GM21576 (cell line): ENCODE data around the gene ENAH.

Experiments used
- ATAC-seq: cut with Tn5 transposase; IDR thresholded peaks from one replicate; pipeline ENCODE4 v1.9.1; 2021; ENCODE audit warnings: mild to moderate bottlenecking, moderate library complexity; ENCODE audit not compliant: unreplicated experiment

The ENAH gene

DNA sequence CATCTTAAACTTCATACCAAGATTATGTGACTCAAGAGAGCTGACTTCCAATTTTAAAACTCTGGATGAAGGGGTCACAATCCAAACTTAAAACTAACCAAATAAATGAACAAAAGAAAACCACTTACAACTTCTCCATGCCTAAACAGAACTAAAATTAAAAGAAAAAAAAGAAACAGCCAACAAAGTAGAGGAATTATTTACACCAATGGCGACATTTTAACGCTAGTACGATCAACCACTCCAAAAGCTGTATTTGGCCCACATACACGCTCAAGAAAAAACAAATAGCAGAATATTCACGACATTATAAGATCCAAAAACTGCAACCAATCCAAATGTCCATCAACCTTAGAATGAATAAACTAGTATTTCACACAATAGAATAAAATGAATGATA, 42.4 kb downstream of the ENAH start:
- no peak for ATAC-seq

DNA sequence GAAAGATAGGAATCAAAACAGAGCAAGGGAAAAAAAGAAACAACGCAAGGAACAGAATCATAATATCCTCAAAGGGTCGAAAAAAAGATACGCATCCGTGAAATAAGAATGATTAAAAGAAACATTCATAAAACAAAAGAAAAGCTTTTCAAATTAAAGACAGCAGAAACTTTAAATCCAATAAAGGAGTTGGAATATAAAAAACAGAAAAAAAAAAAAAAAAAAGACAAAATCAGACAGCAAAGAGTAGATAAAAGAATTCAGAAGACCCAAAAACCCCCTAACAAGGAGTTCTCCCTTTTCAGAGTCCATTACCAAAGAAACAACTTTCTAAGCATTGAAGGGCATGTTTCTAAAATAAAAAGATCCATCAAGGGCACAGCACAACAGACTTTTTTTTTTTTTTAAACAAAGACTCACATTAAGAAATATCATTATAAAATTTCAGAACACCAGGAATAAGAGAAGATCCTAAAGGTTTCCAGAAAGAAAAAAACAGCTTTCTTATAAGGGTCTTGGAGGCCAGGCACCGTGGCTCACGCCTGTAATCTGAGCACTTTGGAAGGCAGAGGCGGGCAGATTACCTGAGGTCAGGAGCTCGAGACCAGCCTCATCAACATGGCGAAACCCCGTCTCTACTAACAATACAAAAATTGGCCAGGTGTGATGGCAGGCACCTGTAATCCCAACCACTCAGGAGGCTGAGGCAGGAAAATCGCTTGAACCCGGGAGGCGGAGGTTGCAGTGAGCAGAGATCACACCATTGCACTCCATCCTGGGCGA, 44.7 kb downstream of the ENAH start:
- no peak for ATAC-seq

DNA sequence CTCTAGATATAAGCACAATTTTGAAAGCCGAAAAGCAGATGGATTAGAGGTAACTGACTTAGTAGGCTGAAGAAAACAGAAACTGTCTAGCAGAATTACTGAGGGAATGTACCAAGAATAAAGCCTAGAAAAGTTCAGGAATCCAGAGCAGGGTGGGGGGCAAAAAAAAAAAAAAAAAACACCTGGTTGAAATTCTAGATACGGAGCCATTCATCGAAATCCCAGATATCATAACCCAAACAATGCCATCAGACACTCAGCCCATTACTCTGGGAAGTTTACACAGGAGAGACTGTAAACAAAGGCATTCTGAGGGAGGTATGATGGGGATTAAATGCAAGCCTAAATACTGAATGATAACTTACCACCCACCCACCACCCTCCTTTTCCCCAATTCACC, 45.6 kb downstream of the ENAH start:
- ATAC-seq = no peak

DNA sequence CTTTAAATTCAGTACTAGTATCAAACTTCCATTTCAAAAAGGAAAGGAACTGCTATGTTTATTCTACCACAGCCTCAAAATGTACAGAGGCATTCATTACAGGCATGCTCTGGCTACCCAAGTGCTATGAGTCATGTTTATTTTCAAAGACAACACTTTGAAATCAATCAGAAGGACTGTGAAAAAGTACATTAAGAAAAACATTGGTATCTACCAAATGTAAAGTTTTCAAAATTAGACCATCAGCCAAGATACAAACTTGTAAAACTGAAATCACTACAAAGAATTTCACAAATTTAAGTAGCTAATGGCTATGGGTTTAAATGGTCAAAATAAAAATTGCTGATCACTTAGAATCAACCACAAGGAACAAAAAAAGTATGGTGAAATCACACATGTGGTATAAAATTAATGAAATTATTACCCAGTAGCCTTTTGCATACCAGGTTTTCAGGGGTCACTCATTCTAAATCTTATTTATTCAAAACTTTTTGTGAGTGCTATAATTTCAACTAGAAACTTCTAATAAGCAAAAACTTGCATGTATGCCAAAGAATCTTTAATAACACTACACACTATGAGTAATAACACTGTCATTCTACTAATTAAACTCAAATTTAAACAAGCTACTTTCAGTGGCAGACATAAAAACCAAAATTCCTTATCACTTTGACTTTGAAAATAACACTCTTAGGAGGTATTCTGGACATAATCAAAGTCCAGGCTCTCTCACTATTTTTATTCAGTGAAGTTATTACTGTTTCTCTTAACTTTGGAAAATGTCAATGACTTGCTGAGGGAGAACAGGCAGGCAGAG, 49.2 kb downstream of the ENAH start:
- no peak for ATAC-seq

DNA sequence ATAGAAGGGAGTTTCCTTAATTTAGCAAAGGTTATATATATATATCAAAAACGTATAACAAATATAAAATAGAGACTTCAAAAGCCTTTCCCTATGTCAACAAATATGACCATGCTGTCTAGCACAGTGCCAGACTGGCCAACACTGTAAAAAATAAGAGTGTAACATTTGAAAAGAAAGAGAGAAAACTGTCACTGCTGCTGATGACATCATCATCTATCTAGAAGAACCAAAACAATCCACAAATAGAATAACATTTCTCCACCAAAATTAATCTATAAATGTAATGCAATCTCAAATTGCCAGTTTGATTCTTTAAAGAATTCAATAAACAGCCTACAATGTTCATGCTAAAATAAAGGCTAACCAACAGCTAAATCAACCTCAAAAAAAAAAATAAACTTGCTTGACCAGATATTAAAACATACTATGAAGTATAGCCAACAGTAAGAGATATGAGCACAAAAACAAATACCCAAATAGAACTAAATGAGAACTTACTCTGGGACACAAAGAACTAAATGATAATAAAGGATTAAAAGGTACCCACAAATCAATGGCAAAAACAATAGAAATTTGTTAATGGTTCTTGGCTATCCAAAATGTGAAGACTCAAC, 50.2 kb downstream of the ENAH start:
- ATAC-seq = no peak

DNA sequence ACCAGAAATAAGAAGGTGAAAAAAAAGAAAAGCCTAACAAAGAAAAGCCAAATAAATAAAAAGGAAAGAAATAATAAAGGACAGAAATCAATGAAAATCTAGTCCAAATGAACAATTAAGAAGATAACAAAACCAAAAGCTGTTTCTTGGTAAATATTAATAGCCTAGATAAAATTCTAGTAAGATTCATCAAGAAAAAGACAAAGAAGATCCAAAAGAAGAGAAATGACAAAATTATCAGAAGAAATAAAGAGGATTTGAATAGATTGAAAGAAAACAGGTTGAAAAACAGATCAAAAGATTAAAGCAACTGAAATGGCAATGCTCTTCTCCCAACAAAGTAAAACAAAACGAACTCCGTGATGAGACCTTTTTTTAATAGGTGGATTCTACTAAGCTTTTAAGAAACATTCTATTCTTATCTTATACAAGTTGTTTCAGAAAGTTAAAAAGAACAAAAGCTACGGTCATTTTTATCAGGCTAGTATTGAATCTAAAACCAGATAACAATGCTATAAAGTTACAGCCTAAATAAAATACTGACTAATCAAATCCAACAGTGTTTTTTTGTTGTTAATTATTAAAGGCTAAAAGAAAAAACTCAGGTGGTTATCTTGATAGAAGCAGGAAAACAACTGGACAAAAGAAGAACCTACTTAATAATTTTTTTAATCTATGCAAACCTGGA, 50.9 kb downstream of the ENAH start:
- no peak for ATAC-seq

DNA sequence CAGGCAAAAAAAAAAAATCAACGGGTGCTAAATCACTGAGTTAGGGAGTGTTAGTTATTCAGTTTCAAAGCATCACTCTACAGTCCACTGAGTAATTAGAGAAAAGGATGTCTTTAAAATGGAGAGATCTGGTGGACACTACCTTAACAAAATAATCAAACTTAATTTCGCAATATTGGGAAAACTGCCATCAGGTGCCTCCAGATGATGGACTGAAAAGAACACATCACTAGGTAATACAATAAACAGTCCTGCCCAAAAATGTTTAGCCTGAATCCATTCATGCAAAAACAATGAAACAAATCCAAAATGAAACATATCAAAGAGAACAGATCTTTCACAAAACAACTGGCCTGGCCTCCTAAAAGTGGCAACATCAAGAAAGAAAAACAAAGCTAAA, 54.1 kb downstream of the ENAH start:
- no peak for ATAC-seq

DNA sequence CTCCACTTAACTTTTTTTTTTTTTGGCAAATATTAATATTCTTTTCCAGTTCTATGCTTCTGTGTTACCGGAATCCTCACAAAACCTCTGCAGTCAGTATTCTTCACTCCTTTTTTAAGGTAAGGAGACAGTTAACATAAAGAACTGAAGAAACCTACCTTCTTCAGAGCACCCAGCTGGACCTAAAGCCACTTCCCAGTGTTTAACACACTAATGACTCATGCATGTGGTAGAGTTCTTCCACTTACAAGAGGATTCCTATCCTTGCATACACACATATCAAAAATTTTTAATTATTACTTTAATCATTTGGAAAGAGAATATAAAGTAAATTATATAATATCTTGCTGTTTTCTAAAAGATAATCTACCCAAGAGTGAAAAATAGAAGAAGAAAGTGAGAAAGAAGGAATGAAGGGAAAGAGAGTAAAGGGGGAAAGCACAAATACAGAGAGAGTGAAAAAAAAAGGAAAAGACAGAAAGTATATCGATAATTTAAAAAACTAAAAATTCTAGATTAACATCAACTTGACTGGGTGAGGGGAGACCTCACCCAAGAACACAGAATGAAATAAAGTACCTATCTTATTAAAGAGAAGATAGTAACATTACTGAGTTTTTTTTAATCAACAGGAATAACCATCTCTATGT, 54.9 kb downstream of the ENAH start:
- ATAC-seq = no peak

DNA sequence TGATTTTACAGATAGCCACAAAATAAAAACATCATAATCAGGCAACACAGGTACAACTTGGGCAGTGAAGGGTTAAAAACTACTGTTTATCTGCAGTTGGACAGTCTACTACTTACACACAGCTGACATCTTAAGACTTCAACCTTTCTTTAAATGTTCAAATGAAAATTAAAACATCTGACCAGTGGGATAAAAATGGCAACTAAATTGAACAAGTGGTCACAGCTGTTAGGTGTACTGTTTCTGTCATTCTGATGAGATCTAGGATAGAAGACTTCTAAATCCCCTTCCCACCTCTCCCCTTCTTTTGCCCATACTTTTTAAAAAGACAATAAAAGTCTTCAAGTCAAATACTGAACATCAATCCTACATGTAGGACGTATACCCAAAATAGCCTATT, 56.2 kb downstream of the ENAH start:
- ATAC-seq = no peak

DNA sequence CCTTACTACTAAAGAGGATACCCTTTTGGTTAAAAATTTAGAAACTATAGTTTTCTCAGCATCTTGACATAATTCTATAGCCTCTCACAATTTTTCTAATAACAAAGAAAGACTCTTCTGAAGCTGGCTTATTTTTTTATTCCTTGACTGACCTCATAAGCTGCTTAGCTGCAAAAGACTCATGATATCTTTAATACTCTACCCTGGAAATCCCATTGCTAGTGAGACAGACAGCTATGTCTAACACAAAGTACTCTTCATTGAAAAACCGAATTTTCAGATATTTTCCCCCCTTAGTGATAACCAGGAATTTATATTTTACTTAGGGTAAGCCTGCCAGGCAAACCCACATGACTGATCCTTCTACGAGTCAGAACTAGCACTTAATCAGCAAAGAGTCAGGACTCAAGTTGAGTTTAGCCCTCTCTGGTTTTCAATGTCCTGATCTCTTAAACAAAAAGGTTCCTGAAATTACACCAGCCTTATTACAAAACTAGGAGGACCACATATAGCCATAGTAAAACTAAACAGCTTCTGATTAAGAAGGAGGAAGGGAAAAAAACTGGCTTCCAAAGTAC, 56.9 kb downstream of the ENAH start:
- no peak for ATAC-seq

DNA sequence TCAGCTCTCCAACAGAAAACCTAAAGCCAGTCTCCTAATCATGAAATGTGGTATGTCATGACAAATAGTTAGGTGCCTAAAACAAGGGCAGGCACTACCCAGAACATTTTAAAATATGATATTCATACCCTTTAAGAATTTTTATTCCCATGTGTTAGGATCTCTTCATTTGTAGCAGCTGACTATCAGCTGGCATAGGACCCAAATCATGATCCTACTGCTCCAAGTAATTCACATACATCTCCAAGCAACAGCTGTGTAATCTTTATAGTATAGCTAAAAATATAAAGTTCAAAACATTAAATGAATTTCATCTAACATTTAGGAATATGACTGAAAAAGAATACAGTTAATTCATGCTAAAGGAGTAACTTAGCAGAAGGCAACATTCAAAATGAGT, 57.5 kb downstream of the ENAH start:
- ATAC-seq = no peak

DNA sequence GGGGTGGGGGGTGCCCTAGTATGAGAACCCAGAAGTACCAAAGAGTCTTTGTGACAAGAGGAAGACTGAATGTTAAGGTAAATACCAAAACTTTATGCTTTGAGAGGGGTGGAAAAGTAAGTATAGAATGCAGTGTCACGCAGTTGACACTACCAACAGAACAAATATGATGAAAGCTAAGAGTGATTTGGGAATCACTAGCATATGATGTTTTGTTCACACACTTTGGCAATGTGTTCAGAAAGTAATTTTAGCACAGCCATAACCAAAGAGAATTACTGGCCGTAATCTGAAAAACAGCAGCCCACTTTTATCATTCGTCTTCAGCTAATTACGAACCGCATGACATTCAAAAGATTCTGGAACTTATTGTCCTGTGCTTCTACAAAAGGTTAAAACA, 59.5 kb downstream of the ENAH start:
- ATAC-seq = no peak

DNA sequence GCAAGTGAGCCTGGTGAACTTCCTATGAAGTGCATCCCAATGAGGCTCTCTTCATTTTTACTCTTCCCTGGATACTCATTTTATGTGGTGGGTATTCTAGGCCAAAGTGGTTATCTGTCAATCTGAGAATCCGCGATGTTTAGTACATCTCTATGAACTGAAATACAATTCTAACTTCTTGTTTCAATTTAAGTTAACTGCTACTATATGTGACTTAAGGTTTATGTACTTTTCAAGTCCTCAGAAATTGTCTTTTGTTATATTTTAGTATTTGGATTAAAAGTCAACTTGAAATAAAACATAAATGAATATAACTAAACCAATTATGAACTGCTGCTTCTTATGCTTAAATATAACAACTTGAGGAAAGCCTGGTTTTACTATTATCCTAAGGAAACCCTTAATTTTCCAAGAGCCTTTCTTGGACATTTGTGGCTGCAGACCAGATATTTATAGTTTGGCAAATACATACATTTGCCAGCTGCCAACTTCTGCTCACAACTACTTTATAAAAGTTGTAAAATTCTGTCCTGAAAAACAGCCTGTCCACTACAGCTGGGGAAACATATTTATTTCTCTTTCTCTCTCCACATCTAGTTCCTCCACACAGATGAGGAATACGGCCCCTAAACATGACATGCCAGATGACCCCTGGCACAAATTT, 60.4 kb downstream of the ENAH start:
- ATAC-seq = no peak

DNA sequence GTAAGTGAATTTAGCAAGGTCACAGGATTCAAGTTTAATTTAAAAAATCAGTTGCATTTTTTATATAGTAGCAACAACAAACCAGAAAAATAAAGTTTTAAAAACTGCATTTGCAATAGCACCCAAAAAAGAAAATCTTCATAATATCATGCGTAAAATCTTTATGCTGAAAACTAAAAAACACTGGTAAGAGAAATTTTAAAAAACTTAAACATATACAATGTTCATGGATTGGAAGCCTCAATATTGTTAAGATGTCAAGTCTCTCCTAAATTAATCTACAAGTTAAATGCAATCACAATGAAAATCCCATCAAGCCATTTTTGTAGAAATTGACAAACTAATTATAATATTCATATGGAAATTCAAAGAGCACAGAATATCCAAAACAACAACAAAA, 65.6 kb downstream of the ENAH start:
- no peak for ATAC-seq

DNA sequence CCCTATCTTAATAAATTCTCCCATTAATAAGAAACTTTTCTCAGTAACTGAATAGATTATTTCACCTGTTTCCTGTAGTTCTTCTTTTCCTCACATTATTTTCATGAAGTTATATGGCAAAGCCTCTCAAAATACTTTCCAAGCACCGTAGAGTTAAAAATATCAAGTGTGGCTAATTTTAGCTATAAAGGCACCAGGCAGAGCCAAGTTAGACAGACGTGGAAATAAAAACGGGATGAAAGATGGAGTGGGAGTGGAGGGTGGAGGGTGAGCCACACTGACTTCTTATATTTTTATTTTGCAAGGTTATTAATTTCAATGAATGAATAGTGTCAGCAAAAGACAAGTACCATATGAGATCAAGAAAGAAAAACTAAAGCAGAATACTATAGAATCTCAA, 71.7 kb downstream of the ENAH start:
- no peak for ATAC-seq

DNA sequence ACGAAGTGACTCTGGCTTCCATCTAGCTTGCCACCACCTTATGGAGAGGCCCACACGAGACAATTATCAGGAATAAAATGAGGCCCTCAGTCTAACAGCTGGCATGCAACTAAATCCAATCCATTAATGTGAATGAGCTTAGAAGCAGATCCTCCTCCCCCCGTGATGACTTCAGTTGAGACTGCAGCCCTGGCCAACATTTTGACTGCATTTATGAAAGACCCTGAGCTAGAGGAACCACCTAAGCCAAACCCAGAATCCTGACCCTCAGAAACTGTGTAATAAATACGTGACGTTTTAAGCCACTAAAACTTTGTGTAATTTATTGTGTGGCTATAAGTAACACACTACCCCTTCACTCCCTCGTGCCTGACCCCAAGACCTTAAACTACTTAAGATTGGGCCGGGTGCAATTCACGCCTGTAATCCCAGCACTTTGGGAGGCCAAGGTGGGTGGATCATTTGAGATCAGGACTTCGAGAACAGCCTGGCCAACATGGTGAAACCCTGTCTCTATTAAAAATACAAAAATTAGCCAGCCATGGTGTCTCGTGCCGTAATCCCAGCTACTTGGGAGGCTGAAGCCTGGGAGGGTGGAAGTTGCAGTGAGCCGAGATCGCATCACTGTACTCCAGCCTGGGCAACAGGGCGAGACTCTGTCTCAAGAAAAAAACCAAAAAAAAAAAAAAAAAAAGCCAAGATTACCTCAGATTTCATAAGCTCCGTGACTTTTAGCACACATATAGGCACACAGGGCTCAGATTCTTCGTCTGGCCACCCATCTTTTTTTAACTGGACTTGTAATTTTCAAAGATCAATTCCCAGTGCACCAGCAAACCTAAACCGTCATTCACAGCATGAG, 72.5 kb downstream of the ENAH start:
- ATAC-seq = no peak

DNA sequence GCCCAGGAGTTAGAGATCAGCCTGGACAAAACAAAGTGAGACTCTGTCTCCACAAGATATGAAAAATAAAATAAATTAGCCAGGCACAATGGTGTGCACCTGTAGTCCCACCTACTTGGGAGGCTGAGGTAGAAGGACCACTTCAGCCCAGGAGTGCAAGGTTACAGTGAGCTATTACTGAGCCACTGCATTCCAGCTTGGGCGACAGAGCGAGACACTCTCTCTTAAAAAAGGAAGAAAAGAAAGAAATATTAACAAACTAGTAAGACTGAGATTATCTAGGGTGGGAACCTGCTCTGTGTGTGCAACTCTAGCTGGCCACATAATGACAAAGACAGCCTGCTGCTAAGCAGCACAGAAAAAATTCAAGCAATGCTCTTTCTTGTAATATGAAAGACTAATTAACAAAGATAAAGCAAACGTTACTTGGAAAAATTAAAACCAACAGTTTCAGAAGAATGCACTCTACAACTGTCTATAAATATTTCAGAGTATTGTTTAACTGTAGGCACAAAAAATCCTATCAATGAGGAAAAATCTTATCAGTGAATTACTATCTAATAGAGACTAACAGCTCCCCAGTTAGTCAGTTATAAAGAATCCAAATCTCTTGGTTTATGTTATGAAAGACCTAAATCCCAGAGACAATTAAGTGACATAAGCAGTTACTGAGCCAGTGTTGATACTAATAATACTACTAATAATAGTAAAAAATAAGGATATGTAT, 74.5 kb downstream of the ENAH start:
- ATAC-seq = no peak

DNA sequence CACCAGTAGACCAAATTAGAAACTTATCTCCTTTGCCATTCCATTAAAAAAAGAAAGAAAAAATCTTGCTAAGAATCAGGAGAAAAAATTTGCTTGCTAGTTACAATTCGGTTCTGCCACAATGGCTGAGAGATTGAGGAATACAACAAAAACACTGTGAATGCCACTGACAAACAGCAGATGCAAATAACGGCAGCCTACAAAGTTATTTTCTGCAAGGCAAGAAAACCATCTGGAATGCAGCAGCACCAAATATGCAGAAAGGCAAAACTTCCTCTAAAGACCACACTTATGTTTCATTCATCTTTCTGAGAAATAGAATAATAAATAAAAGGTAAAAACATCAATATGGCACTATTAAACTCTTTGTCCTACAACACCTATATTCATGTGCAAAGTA, 75.7 kb downstream of the ENAH start:
- no peak for ATAC-seq
